ENCODE results near the gene LFNG. TPM values are rescaled to one million over a fixed set of nuclear protein-coding genes. Genes with fewer than 3 reads are reported as not detected.

Gene LFNG
- total and polyA plus RNA-seq, 8 donors = 5.2 to 59.2 (median 11.0) TPM

- Histone ChIP-seq H3K4me1 (peaks cover 2 to 5% of the 10 kb centered on the region in 2 donors), H3K27ac (no peak overlapping the region), H3K27me3 (peaks cover 0 to 18% of the 10 kb centered on the region in 2 donors), H3K9me3 (peaks cover 0 to 9% of the 10 kb centered on the region in 2 donors), H3K4me3 (no peak overlapping the region), H3K36me3 (no peaks in the 10 kb centered on the region)
- intact Hi-C loops (cut with DNase I) = no loop called here
- TF ChIP-seq CTCF (IDR thresholded peaks at IDR 0.05) = no peak
- ATAC-seq (no peak), DNase-seq (no peak)
These were observed 36.1 kb upstream of the LFNG start for GRCh38 chr7:2483494-2483893.

GRCh38 chr7:2484868-2485267 lies 34.7 kb upstream of the LFNG start:
- intact Hi-C loops (cut with DNase I) = no loop called here
- peaks cover 0 to 9% of the 10 kb centered on the region in 2 donors for H3K9me3 ChIP-seq
- no peak for DNase-seq
- no peak for TF ChIP-seq CTCF (IDR thresholded peaks at IDR 0.05)
- H3K36me3 ChIP-seq = no peaks in the 10 kb centered on the region
- no peaks in the 10 kb centered on the region for H3K4me1 ChIP-seq
- no peak for ATAC-seq
- H3K27ac ChIP-seq = no peak overlapping the region
- H3K27me3 ChIP-seq = peaks cover 0 to 11% of the 10 kb centered on the region in 2 donors
- no peak overlapping the region for H3K4me3 ChIP-seq

GRCh38 chr7:2487586-2488271 lies 31.8 kb upstream of the LFNG start:
- ATAC-seq (no peak), DNase-seq (no peak)
- Histone ChIP-seq H3K9me3 (peaks cover 0 to 6% of the 10 kb centered on the region in 2 donors), H3K27me3 (no peaks in the 10 kb centered on the region), H3K27ac (no peak overlapping the region), H3K36me3 (no peaks in the 10 kb centered on the region), H3K4me1 (no peaks in the 10 kb centered on the region), H3K4me3 (no peak overlapping the region)
- TF ChIP-seq CTCF (IDR thresholded peaks at IDR 0.05) = no peak
- intact Hi-C loops (cut with DNase I) = no loop called here

- H3K4me3 ChIP-seq = no peak overlapping the region
- no peak overlapping the region for H3K27ac ChIP-seq
- peaks cover 0 to 1% of the 10 kb centered on the region in 2 donors for H3K9me3 ChIP-seq
- no peaks in the 10 kb centered on the region for H3K36me3 ChIP-seq
- no peak for ATAC-seq
- H3K4me1 ChIP-seq = peaks cover 0 to under 1% of the 10 kb centered on the region in 2 donors
- no peak for TF ChIP-seq CTCF (IDR thresholded peaks at IDR 0.05)
- intact Hi-C loops (cut with DNase I) = no loop called here
- no peak for DNase-seq
- no peaks in the 10 kb centered on the region for H3K27me3 ChIP-seq
These were observed 31.3 kb upstream of the LFNG start for GRCh38 chr7:2488272-2488645.

- no peak for TF ChIP-seq CTCF (IDR thresholded peaks at IDR 0.05)
- peaks cover 0 to 5% of the 10 kb centered on the region in 2 donors for H3K4me1 ChIP-seq
- intact Hi-C loops (cut with DNase I) = no loop called here
- H3K27ac ChIP-seq = no peak overlapping the region
- no peaks in the 10 kb centered on the region for H3K9me3 ChIP-seq
- H3K36me3 ChIP-seq = no peaks in the 10 kb centered on the region
- no peak overlapping the region for H3K4me3 ChIP-seq
- ATAC-seq (no peak), DNase-seq (no peak)
- no peaks in the 10 kb centered on the region for H3K27me3 ChIP-seq
These were observed 30.9 kb upstream of the LFNG start for GRCh38 chr7:2488681-2489080.

Data from left lung (tissue), 10 donors.